Thyroid gland (tissue), 4 donors: ENCODE measurements around the gene SMKR1. TPM values are rescaled to one million over a fixed set of nuclear protein-coding genes. Genes with fewer than 3 reads are reported as not detected.
"Not testable (repeated sequence)": the region's sequence is repeated elsewhere in the genome, so short reads cannot be mapped to it uniquely, and the experiment has no call there.

Experiments used
- DNase-seq, 2 donors: peaks; one replicate each; pipeline ENCODE4 v3.0.0-alpha.2; 2019
- H3K27ac ChIP-seq, 3 donors: fragments of 200-600 bp; sonication (generic); 1 replicate in 2 of 3; 2 replicates in 1 of 3; pipeline ENCODE4 v1.5.1; 2016 to 2019; ENCODE audit warnings: mild to moderate bottlenecking in 1 of 3, moderate library complexity in 1 of 3
- H3K27me3 ChIP-seq: fragments of 200-600 bp; sonication (generic); one replicate; pipeline ENCODE4 v1.5.1; 2019
- H3K36me3 ChIP-seq, 2 donors: fragments of 200-600 bp; sonication (generic); one replicate each; pipeline ENCODE4 v1.5.1; 2016 to 2019
- H3K4me1 ChIP-seq, 2 donors: fragments of 200-600 bp; sonication (generic); one replicate each; pipeline ENCODE4 v1.5.1; 2017 to 2019
- H3K4me3 ChIP-seq, 3 donors: fragments of 200-600 bp; sonication (generic); replicated peaks in 1 of 3; 1 replicate in 2 of 3; 2 replicates in 1 of 3; pipeline ENCODE4 v1.5.1; 2016; ENCODE audit warnings: mild to moderate bottlenecking in 1 of 3
- H3K9me3 ChIP-seq: fragments of 200-600 bp; sonication (generic); one replicate; pipeline ENCODE4 v1.5.1; 2017
- CTCF ChIP-seq, 6 experiments: fragments of 200-600 bp in 3 of 6; fragments of 450-650 bp in 3 of 6; sonication (generic) in 3 of 6; IDR thresholded peaks; one replicate each; pipeline ENCODE4 v1.5.1; 2016 to 2019; ENCODE audit warnings: antibody characterized with exemption in 6 of 6, mild to moderate bottlenecking in 2 of 6, inconsistent platforms in 1 of 6, moderate library complexity in 1 of 6
- POLR2A ChIP-seq, 2 donors: fragments of 450-650 bp; IDR thresholded peaks; one replicate each; pipeline ENCODE4 v1.6.1; 2017; ENCODE audit warnings: antibody characterized with exemption in 2 of 2, mild to moderate bottlenecking in 2 of 2, moderate library complexity in 1 of 2
- WGBS, 2 donors: methylation state at CpG; one replicate each; pipeline ENCODE4 v1.1.5; 2017; 5-methylcytosine and 5-hydroxymethylcytosine counted together
- intact Hi-C: fragments of 100-400 bp; cut with DNase I; formaldehyde crosslinking; loops from one replicate; pipeline ENCODE4 v1.15.1; 2023
- total RNA-seq, 4 donors: library from RNA; depleted of rRNA; stranded (reverse); fragments of >200 nt; gene quantifications; one replicate each; pipeline ENCODE4 v1.2.3, GENCODE V29; 2016

SMKR1 gene
- total RNA-seq, 4 donors from 2014 or later: 0.56 to 2.7 (median 1.1) TPM

DNA sequence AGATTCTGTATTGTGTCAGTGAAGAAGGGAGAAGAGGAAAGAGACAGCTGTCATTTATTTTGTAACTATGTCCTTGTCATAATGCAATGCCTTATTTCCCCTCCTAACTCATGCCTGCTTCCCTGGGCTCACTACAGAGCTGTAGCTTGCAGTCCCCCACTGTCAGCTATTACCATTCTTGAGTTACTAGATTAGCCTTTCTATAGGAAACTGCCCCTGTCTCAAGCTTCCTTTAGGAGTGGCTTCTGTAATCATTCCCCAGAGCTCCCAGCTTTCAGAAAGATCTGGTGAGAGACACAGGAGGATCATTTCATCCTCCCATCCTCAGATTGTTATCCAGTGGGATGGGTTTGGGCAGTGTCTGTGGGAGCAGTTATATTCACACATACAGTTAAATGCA is 32.4 kb upstream of the SMKR1 start:
- intact Hi-C loops: loop anchor here (10.0 kb wide), 1 partner anchor 115 kb away; no protein-coding TSS in a partner anchor
- no peak overlapping the region for H3K27ac ChIP-seq
- no peaks in the 10 kb centered on the region for H3K36me3 ChIP-seq
- no peaks in the 10 kb centered on the region for H3K9me3 ChIP-seq
- no peak for TF ChIP-seq POLR2A (IDR thresholded peaks at IDR 0.05)
- TF ChIP-seq CTCF (IDR thresholded peaks at IDR 0.05): no peak
- H3K27me3 ChIP-seq: no peaks in the 10 kb centered on the region
- H3K4me3 ChIP-seq: no peak overlapping the region
- DNase-seq: no peak
- H3K4me1 ChIP-seq: peaks cover 8% of the 10 kb centered on the region in 2 donors

- WGBS, 2 donors: 87 to 100% methylated on average over 1 of the region's 1 CpG
- no peak for DNase-seq
- H3K27me3 ChIP-seq: no peaks in the 10 kb centered on the region
- no peaks in the 10 kb centered on the region for H3K36me3 ChIP-seq
- H3K27ac ChIP-seq: no peak overlapping the region
- peaks cover 8% of the 10 kb centered on the region in 2 donors for H3K4me1 ChIP-seq
- H3K4me3 ChIP-seq: no peak overlapping the region
- H3K9me3 ChIP-seq: no peaks in the 10 kb centered on the region
- intact Hi-C loops: no loop called here
- TF ChIP-seq POLR2A (IDR thresholded peaks at IDR 0.05) (no peak), CTCF (IDR thresholded peaks at IDR 0.05) (no peak)
These were observed 31.9 kb upstream of the SMKR1 start for GRCh38 chr7:129470411-129470810.

GRCh38 chr7:129471402-129471827 is 30.9 kb upstream of the SMKR1 start:
- H3K4me3 ChIP-seq: no peak overlapping the region
- H3K27me3 ChIP-seq: no peaks in the 10 kb centered on the region
- H3K4me1 ChIP-seq: peaks cover 8% of the 10 kb centered on the region in 2 donors
- DNase-seq: no peak
- intact Hi-C loops: no loop called here
- H3K27ac ChIP-seq: no peak overlapping the region
- no peaks in the 10 kb centered on the region for H3K36me3 ChIP-seq
- H3K9me3 ChIP-seq: no peaks in the 10 kb centered on the region
- TF ChIP-seq POLR2A (IDR thresholded peaks at IDR 0.05) (no peak), CTCF (IDR thresholded peaks at IDR 0.05) (no peak)

GRCh38 chr7:129475931-129476330 is 26.4 kb upstream of the SMKR1 start:
- intact Hi-C loops, DNase-seq, H3K4me1 ChIP-seq, H3K27me3 ChIP-seq, H3K27ac ChIP-seq, H3K4me3 ChIP-seq, H3K36me3 ChIP-seq, H3K9me3 ChIP-seq: not testable (repeated sequence)
- 97 to 99% methylated on average over 12 to 16 of the region's 27 CpGs for WGBS, 2 donors

GRCh38 chr7:129476398-129476797 is 25.9 kb upstream of the SMKR1 start:
- H3K36me3 ChIP-seq, DNase-seq, H3K4me1 ChIP-seq, intact Hi-C loops, H3K27ac ChIP-seq, H3K9me3 ChIP-seq, H3K27me3 ChIP-seq, H3K4me3 ChIP-seq: not testable (repeated sequence)
- whole genome bisulfite sequencing, 2 donors: 96% methylated on average over 5 to 26 of the region's 27 CpGs

DNA sequence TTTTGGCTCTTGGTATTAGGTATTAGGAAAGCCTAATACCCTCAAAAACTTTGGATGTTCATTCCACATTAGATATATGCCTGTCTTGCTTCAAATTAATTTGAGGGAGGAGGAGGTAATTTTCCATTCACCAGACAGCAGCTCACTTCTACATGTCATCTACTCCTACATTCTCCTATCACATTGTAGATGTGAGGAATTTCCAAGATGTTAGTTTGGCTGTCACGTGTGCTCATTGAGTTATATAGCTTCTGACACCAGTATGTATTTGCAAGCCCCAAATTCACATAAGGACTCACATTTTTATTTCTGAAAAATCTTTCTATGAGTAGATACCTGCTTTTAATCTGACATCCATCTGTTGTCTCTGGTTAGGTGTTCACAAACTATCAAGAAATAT is 22.5 kb upstream of the SMKR1 start:
- TF ChIP-seq POLR2A (IDR thresholded peaks at IDR 0.05) (no peak), CTCF (IDR thresholded peaks at IDR 0.05) (no peak)
- Histone ChIP-seq H3K27me3 (no peaks in the 10 kb centered on the region), H3K27ac (no peak overlapping the region), H3K36me3 (no peaks in the 10 kb centered on the region), H3K9me3 (no peaks in the 10 kb centered on the region), H3K4me1 (no peaks in the 10 kb centered on the region), H3K4me3 (no peak overlapping the region)
- no peak for DNase-seq
- intact Hi-C loops: no loop called here
- 85 to 100% methylated on average over 1 of the region's 1 CpG for WGBS, 2 donors
